GM12875 (cell line): ENCODE measurements around the gene TSPAN2.

ENCODE experiments used
- H3K4me3 ChIP-seq: one replicate; pipeline ENCODE4 v1.5.1; 2011; ENCODE audit warnings: low read depth, low read length, control low read depth
- CTCF ChIP-seq: IDR thresholded peaks from 2 replicates; pipeline ENCODE4 v1.5.1; 2011; ENCODE audit warnings: low read depth, mild to moderate bottlenecking, control low read depth, inconsistent platforms, low read length, moderate library complexity, borderline replicate concordance; ENCODE audit not compliant: insufficient read depth

Gene TSPAN2

GRCh38 chr1:115069659-115070308 is 19.5 kb downstream of the TSPAN2 start:
- H3K4me3 ChIP-seq = no peak overlapping the region
- no peak for TF ChIP-seq CTCF

- no peak overlapping the region for H3K4me3 ChIP-seq
- TF ChIP-seq CTCF = no peak
Measured at GRCh38 chr1:115068826-115069585, 20.3 kb downstream of the TSPAN2 start.

GRCh38 chr1:115067161-115067859 is 22.0 kb downstream of the TSPAN2 start:
- H3K4me3 ChIP-seq = no peak overlapping the region
- no peak for TF ChIP-seq CTCF

- no peak overlapping the region for H3K4me3 ChIP-seq
- no peak for TF ChIP-seq CTCF
Measured at GRCh38 chr1:115065021-115065420, 24.3 kb downstream of the TSPAN2 start.

GRCh38 chr1:115064461-115064860 is 24.8 kb downstream of the TSPAN2 start:
- TF ChIP-seq CTCF = no peak
- H3K4me3 ChIP-seq = no peak overlapping the region

GRCh38 chr1:115063228-115063901 is 25.9 kb downstream of the TSPAN2 start:
- H3K4me3 ChIP-seq = no peak overlapping the region
- no peak for TF ChIP-seq CTCF
